ENCODE measurements around the gene RGS7.

GRCh38 chr1:241275981-241276380, 81.0 kb downstream of the RGS7 start:
- no peak for TF ChIP-seq EGR1 (IDR thresholded peaks at IDR 0.05; ENCODE audit: borderline replicate concordance in 1 of 2, low read depth in 2 of 2, low read length in 2 of 2)
- TF ChIP-seq, protein P1, sequence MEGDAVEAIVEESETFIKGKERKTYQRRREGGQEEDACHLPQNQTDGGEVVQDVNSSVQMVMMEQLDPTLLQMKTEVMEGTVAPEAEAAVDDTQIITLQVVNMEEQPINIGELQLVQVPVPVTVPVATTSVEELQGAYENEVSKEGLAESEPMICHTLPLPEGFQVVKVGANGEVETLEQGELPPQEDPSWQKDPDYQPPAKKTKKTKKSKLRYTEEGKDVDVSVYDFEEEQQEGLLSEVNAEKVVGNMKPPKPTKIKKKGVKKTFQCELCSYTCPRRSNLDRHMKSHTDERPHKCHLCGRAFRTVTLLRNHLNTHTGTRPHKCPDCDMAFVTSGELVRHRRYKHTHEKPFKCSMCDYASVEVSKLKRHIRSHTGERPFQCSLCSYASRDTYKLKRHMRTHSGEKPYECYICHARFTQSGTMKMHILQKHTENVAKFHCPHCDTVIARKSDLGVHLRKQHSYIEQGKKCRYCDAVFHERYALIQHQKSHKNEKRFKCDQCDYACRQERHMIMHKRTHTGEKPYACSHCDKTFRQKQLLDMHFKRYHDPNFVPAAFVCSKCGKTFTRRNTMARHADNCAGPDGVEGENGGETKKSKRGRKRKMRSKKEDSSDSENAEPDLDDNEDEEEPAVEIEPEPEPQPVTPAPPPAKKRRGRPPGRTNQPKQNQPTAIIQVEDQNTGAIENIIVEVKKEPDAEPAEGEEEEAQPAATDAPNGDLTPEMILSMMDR (IDR thresholded peaks at IDR 0.05 in 2 of 3, conservative IDR thresholded peaks at IDR 0.05 in 1 of 3; ENCODE audit: control insufficient read depth in 2 of 3, extremely low read depth in 1 of 3, insufficient read depth in 1 of 3, low read depth in 3 of 3, low read length in 3 of 3): no peak
- TF ChIP-seq HDGF (IDR thresholded peaks at IDR 0.05): no peak
- TF ChIP-seq POLR2AphosphoS2 (IDR thresholded peaks at IDR 0.05; ENCODE audit: low read depth, low read length): no peak
- TF ChIP-seq ZBTB40 (IDR thresholded peaks at IDR 0.05; ENCODE audit: borderline replicate concordance): no peak
- TF ChIP-seq NR2C2 (IDR thresholded peaks at IDR 0.05; ENCODE audit: borderline replicate concordance, control insufficient read depth, insufficient read length, low read depth): no peak
- TF ChIP-seq TAF1 (IDR thresholded peaks at IDR 0.05; ENCODE audit: borderline replicate concordance, low read depth, low read length): no peak
- no peak for TF ChIP-seq FOXK2 (IDR thresholded peaks at IDR 0.05)

Measured in GM12878 (cell line).